HEK293T (cell line): ENCODE measurements around the gene TFB2M.

Experiments used
- CTBP1 ChIP-seq: fragments of 450-650 bp; IDR thresholded peaks from 2 replicates; pipeline ENCODE4 v1.6.1; 2016; ENCODE audit warnings: borderline replicate concordance
- ELF4 ChIP-seq: fragments of 450-650 bp; IDR thresholded peaks from 2 replicates; pipeline ENCODE4 v1.6.1; 2017; ENCODE audit warnings: antibody characterized with exemption
- NFRKB ChIP-seq: fragments of 450-650 bp; IDR thresholded peaks from 2 replicates; pipeline ENCODE4 v1.6.1; 2016; ENCODE audit warnings: mild to moderate bottlenecking, moderate library complexity
- PKNOX1 ChIP-seq: fragments of 450-650 bp; IDR thresholded peaks from 2 replicates; pipeline ENCODE4 v1.6.1; 2016
- SP1 ChIP-seq: fragments of 450-650 bp; IDR thresholded peaks from 2 replicates; pipeline ENCODE4 v1.6.1; 2017

GRCh38 chr1:246577082-246577719, 11.1 kb upstream of the TFB2M start:
- TF ChIP-seq PKNOX1 (no peak), NFRKB (no peak), ELF4 (no peak), SP1 (no peak), CTBP1 (no peak)
